H9 (cell line): ENCODE results near the gene ZNF275. TPM values are rescaled to one million over a fixed set of nuclear protein-coding genes. Genes with fewer than 3 reads are reported as not detected.

Experiments
- DNase-seq: peaks from one replicate; pipeline ENCODE4 v3.0.0-alpha.2; 2017
- H2AFZ ChIP-seq: one replicate; pipeline ENCODE4 v1.6.1; 2013; ENCODE audit warnings: mild to moderate bottlenecking, low read length, control low read depth, moderate library complexity
- H2AK5ac ChIP-seq: 2 replicates; pipeline ENCODE4 v1.6.1; 2013; ENCODE audit warnings: low read length, control low read depth, mixed read lengths; ENCODE audit not compliant: insufficient read length
- H2BK120ac ChIP-seq: one replicate; pipeline ENCODE4 v1.6.1; 2013; ENCODE audit warnings: low read depth, mild to moderate bottlenecking, low read length, control low read depth, inconsistent platforms; ENCODE audit not compliant: poor library complexity, severe bottlenecking
- H2BK12ac ChIP-seq: 2 replicates; pipeline ENCODE4 v1.6.1; 2013; ENCODE audit warnings: low read length, control low read depth, mixed read lengths, low read depth; ENCODE audit not compliant: insufficient read length
- H2BK15ac ChIP-seq: 2 replicates; pipeline ENCODE4 v1.6.1; 2013; ENCODE audit warnings: low read depth, low read length, control low read depth
- H2BK20ac ChIP-seq: one replicate; pipeline ENCODE4 v1.6.1; 2013; ENCODE audit warnings: low read depth, mild to moderate bottlenecking, low read length, control low read depth, inconsistent platforms; ENCODE audit not compliant: poor library complexity, severe bottlenecking
- H2BK5ac ChIP-seq: 2 replicates; pipeline ENCODE4 v1.6.1; 2013; ENCODE audit warnings: low read length, control low read depth, mixed read lengths; ENCODE audit not compliant: insufficient read length
- H3K14ac ChIP-seq: 2 replicates; pipeline ENCODE4 v1.6.1; 2013; ENCODE audit warnings: low read length, control low read depth; ENCODE audit not compliant: insufficient read depth
- H3K18ac ChIP-seq: 2 replicates; pipeline ENCODE4 v1.6.1; 2013; ENCODE audit warnings: low read depth, mild to moderate bottlenecking, mixed read lengths, low read length, control low read depth; ENCODE audit not compliant: insufficient read length
- H3K23ac ChIP-seq: 2 replicates; pipeline ENCODE4 v1.6.1; 2013; ENCODE audit warnings: low read length, control low read depth, mixed read lengths, low read depth; ENCODE audit not compliant: insufficient read length
- H3K23me2 ChIP-seq: 2 replicates; pipeline ENCODE4 v1.6.1; 2013; ENCODE audit warnings: low read depth, mild to moderate bottlenecking, mixed read lengths, low read length, control low read depth; ENCODE audit not compliant: insufficient read length, poor library complexity, severe bottlenecking
- H3K27ac ChIP-seq: 2 replicates; pipeline ENCODE4 v1.5.1; 2013; ENCODE audit warnings: low read length, control low read depth, mixed read lengths, low read depth; ENCODE audit not compliant: insufficient read length
- H3K27me3 ChIP-seq: 2 replicates; pipeline ENCODE4 v1.6.1; 2013; ENCODE audit warnings: low read length, control low read depth, inconsistent platforms; ENCODE audit not compliant: insufficient read depth
- H3K4ac ChIP-seq: 2 replicates; pipeline ENCODE4 v1.6.1; 2013; ENCODE audit warnings: low read depth, mild to moderate bottlenecking, control low read depth, inconsistent platforms, low read length, moderate library complexity
- H3K4me1 ChIP-seq: 2 replicates; pipeline ENCODE4 v1.6.1; 2013; ENCODE audit warnings: low read length, control low read depth, inconsistent platforms; ENCODE audit not compliant: insufficient read depth
- H3K4me2 ChIP-seq: 2 replicates; pipeline ENCODE4 v1.6.1; 2013; ENCODE audit warnings: low read length, control low read depth, mixed read lengths; ENCODE audit not compliant: insufficient read length, insufficient read depth
- H3K56ac ChIP-seq: 2 replicates; pipeline ENCODE4 v1.6.1; 2013; ENCODE audit warnings: low read depth, mild to moderate bottlenecking, mixed read lengths, low read length, control low read depth; ENCODE audit not compliant: insufficient read length
- H3K79me1 ChIP-seq: 2 replicates; pipeline ENCODE4 v1.6.1; 2013; ENCODE audit warnings: low read depth, mild to moderate bottlenecking, moderate library complexity, low read length, control low read depth, inconsistent platforms; ENCODE audit not compliant: insufficient read depth, poor library complexity, severe bottlenecking
- H3K79me2 ChIP-seq: 2 replicates; pipeline ENCODE4 v1.6.1; 2013; ENCODE audit warnings: low read length, control low read depth, inconsistent platforms; ENCODE audit not compliant: insufficient read depth
- H3K9ac ChIP-seq: 2 replicates; pipeline ENCODE4 v1.6.1; 2013; ENCODE audit warnings: low read length, control low read depth, mixed read lengths; ENCODE audit not compliant: insufficient read length; ENCODE audit errors: extremely low read depth
- H3K9me3 ChIP-seq: one replicate; pipeline ENCODE4 v1.6.1; 2013; ENCODE audit warnings: low read depth, low read length, inconsistent platforms; ENCODE audit not compliant: control insufficient read depth
- H3T11ph ChIP-seq: one replicate; pipeline ENCODE4 v1.6.1; 2013; ENCODE audit warnings: mild to moderate bottlenecking, low read length, control low read depth, inconsistent platforms
- H4K20me1 ChIP-seq: one replicate; pipeline ENCODE4 v1.6.1; 2013; ENCODE audit not compliant: control insufficient read depth, insufficient read length, insufficient read depth
- H4K5ac ChIP-seq: 2 replicates; pipeline ENCODE4 v1.6.1; 2013; ENCODE audit warnings: low read depth, mild to moderate bottlenecking, mixed read lengths, low read length, control low read depth; ENCODE audit not compliant: insufficient read length
- H4K8ac ChIP-seq: replicated peaks from 2 replicates; pipeline ENCODE4 v1.6.1; 2013; ENCODE audit warnings: low read length, control low read depth, mixed read lengths, low read depth; ENCODE audit not compliant: insufficient read length
- H4K91ac ChIP-seq: 2 replicates; pipeline ENCODE4 v1.6.1; 2013; ENCODE audit warnings: low read depth, mild to moderate bottlenecking, moderate library complexity, mixed read lengths, low read length, control low read depth; ENCODE audit not compliant: insufficient read length
- H3K27ac Mint-ChIP-seq, 3 experiments: 2 replicates in 2 of 3; 3 replicates in 1 of 3; pipeline ENCODE4 v1.8.0; 2020 to 2021; ENCODE audit warnings: mixed read lengths in 3 of 3, mild to moderate bottlenecking in 1 of 3, moderate library complexity in 1 of 3
- H3K27me3 Mint-ChIP-seq: 2 replicates; pipeline ENCODE4 v1.8.0; 2021; ENCODE audit warnings: low read depth, mild to moderate bottlenecking, moderate library complexity, mixed read lengths
- H3K36me3 Mint-ChIP-seq, 3 experiments: 2 replicates in 2 of 3; 3 replicates in 1 of 3; pipeline ENCODE4 v1.8.0; 2020 to 2021; ENCODE audit warnings: low read depth in 3 of 3, mixed read lengths in 3 of 3; ENCODE audit not compliant: insufficient read depth in 1 of 3
- H3K4me1 Mint-ChIP-seq, 2 experiments: 2 replicates each; pipeline ENCODE4 v1.8.0; 2020; ENCODE audit warnings: mixed read lengths in 2 of 2
- H3K4me3 Mint-ChIP-seq, 2 experiments: 2 replicates in 1 of 2; 3 replicates in 1 of 2; pipeline ENCODE4 v1.8.0; 2020 to 2021; ENCODE audit warnings: mild to moderate bottlenecking in 2 of 2, mixed read lengths in 2 of 2, moderate library complexity in 1 of 2
- H3K9me3 Mint-ChIP-seq, 2 experiments: 2 replicates in 1 of 2; 3 replicates in 1 of 2; pipeline ENCODE4 v1.8.0; 2020; ENCODE audit warnings: mild to moderate bottlenecking in 2 of 2, mixed read lengths in 2 of 2, moderate library complexity in 1 of 2
- WGBS: extraction: QIAGEN DNeasy Blood & Tissue Kit; methylation state at CpG from one replicate; pipeline ENCODE4 v1.1.7; 2013; ENCODE audit warnings: missing lambda C conversion rate, low lambda C conversion rate, mixed read lengths; ENCODE audit not compliant: insufficient read length; ENCODE audit errors: extremely low coverage; 5-methylcytosine and 5-hydroxymethylcytosine counted together
- total RNA-seq: library from RNA; stranded (reverse); gene quantifications from 2 replicates; pipeline ENCODE4 v1.2.1, GENCODE V29; 2021
- TF ChIP-seq, protein P1 (sequence below): fragments of 200-600 bp; sonication (generic); conservative IDR thresholded peaks from 3 replicates; pipeline ENCODE4 v1.8.0; 2021; ENCODE audit warnings: antibody characterized with exemption, mild to moderate bottlenecking

ZNF275 gene
- total RNA-seq, 1 experiment from 2014 or later = 11.8 TPM

DNA sequence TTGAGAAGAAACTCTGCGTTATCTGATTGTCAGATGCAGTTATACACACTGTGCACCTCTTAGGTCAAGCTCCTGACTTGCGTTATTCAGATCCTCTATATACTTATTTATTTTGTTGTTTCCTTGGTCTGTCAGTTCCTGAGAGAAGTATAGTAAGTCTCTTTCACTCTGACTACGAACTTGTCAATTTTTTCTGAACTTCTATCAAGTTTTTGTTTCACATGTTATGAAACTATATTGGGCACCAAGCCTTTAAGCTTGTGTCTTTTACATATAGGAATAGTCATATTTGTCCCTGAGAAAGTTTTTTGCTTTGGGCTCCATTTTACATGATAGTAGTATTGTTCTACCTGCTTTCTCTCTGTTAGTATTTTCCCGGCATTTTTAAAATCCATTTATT is 31.7 kb downstream of the ZNF275 start:
- H3K9me3 ChIP-seq = peaks cover 18% of the 10 kb centered on the region
- H3K27me3 ChIP-seq = no peaks in the 10 kb centered on the region
- H4K8ac ChIP-seq = no peak overlapping the region
- TF ChIP-seq, protein P1, sequence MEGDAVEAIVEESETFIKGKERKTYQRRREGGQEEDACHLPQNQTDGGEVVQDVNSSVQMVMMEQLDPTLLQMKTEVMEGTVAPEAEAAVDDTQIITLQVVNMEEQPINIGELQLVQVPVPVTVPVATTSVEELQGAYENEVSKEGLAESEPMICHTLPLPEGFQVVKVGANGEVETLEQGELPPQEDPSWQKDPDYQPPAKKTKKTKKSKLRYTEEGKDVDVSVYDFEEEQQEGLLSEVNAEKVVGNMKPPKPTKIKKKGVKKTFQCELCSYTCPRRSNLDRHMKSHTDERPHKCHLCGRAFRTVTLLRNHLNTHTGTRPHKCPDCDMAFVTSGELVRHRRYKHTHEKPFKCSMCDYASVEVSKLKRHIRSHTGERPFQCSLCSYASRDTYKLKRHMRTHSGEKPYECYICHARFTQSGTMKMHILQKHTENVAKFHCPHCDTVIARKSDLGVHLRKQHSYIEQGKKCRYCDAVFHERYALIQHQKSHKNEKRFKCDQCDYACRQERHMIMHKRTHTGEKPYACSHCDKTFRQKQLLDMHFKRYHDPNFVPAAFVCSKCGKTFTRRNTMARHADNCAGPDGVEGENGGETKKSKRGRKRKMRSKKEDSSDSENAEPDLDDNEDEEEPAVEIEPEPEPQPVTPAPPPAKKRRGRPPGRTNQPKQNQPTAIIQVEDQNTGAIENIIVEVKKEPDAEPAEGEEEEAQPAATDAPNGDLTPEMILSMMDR = no peak
- DNase-seq = no peak
- no peak overlapping the region for H2BK12ac ChIP-seq
- H4K5ac ChIP-seq = no peak overlapping the region
- Mint-ChIP-seq H3K27ac (no peak overlapping the region), H3K4me3 (no peak overlapping the region), H3K9me3 (peaks cover 65 to 75% of the 10 kb centered on the region in 2 experiments), H3K27me3 (peaks cover 9% of the 10 kb centered on the region), H3K4me1 (no peaks in the 10 kb centered on the region), H3K36me3 (no peaks in the 10 kb centered on the region)
- no peaks in the 10 kb centered on the region for H3K4me1 ChIP-seq
- H3K9ac ChIP-seq = no peak overlapping the region
- H2BK120ac ChIP-seq = no peak overlapping the region
- H2AK5ac ChIP-seq = no peak overlapping the region
- H3K18ac ChIP-seq = no peak overlapping the region
- no peak overlapping the region for H2BK20ac ChIP-seq
- H4K20me1 ChIP-seq = no peaks in the 10 kb centered on the region
- no peaks in the 10 kb centered on the region for H3K23me2 ChIP-seq
- H3T11ph ChIP-seq = no peak overlapping the region
- H3K79me2 ChIP-seq = no peaks in the 10 kb centered on the region
- H3K4ac ChIP-seq = no peak overlapping the region
- H3K79me1 ChIP-seq = no peaks in the 10 kb centered on the region
- H3K56ac ChIP-seq = no peak overlapping the region
- no CpG with 5 or more reads among the region's 4 CpGs for WGBS
- H2AFZ ChIP-seq = no peak overlapping the region
- no peak overlapping the region for H2BK5ac ChIP-seq
- no peak overlapping the region for H4K91ac ChIP-seq
- no peak overlapping the region for H3K14ac ChIP-seq
- no peak overlapping the region for H2BK15ac ChIP-seq
- H3K4me2 ChIP-seq = no peak overlapping the region
- H3K23ac ChIP-seq = no peak overlapping the region
- no peak overlapping the region for H3K27ac ChIP-seq
